ENCODE results near the gene EXOC7.

Gene EXOC7

GRCh38 chr17:76088041-76088867 is 15.3 kb downstream of the EXOC7 start:
- H3K9me3 ChIP-seq = no peaks in the 10 kb centered on the region
- no peak for TF ChIP-seq Cebpa-rat (IDR thresholded peaks at IDR 0.05)
- H3K27ac ChIP-seq = no peak overlapping the region
- no peak overlapping the region for H3K4me2 ChIP-seq
- H3K4me3 ChIP-seq = no peak overlapping the region
- H4K20me1 ChIP-seq = peaks cover 11% of the 10 kb centered on the region
- H3K4me1 ChIP-seq = peaks cover 21% of the 10 kb centered on the region
- H3K36me3 ChIP-seq = peaks cover 98% of the 10 kb centered on the region
- no peaks in the 10 kb centered on the region for H3K27me3 ChIP-seq
- H3K9ac ChIP-seq = no peak overlapping the region

GRCh38 chr17:76087531-76087930 is 16.1 kb downstream of the EXOC7 start:
- H3K9me3 ChIP-seq = no peaks in the 10 kb centered on the region
- no peak overlapping the region for H3K4me3 ChIP-seq
- H3K4me1 ChIP-seq = peaks cover 14% of the 10 kb centered on the region
- H3K36me3 ChIP-seq = peaks cover 98% of the 10 kb centered on the region
- no peak overlapping the region for H3K27ac ChIP-seq
- H3K4me2 ChIP-seq = no peak overlapping the region
- no peak overlapping the region for H3K9ac ChIP-seq
- H3K27me3 ChIP-seq = no peaks in the 10 kb centered on the region
- H4K20me1 ChIP-seq = peaks cover 4% of the 10 kb centered on the region; the same call in 1 of the 2 replicates
- TF ChIP-seq Cebpa-rat (IDR thresholded peaks at IDR 0.05) = no peak

GRCh38 chr17:76086384-76086783 is 17.2 kb downstream of the EXOC7 start:
- Histone ChIP-seq H3K27ac (no peak overlapping the region), H4K20me1 (no peaks in the 10 kb centered on the region)
- TF ChIP-seq Cebpa-rat (IDR thresholded peaks at IDR 0.05) = no peak

GRCh38 chr17:76085731-76086366 is 17.7 kb downstream of the EXOC7 start:
- Histone ChIP-seq H3K36me3 (peaks cover 92% of the 10 kb centered on the region), H3K4me1 (no peaks in the 10 kb centered on the region), H3K27me3 (no peaks in the 10 kb centered on the region), H3K9ac (no peak overlapping the region), H4K20me1 (no peaks in the 10 kb centered on the region), H3K4me2 (no peak overlapping the region), H3K9me3 (no peaks in the 10 kb centered on the region), H3K27ac (no peak overlapping the region), H3K4me3 (no peak overlapping the region)
- TF ChIP-seq Cebpa-rat (IDR thresholded peaks at IDR 0.05) = no peak

More at GRCh38 chr17:76086384-76086783, 17.2 kb downstream of the EXOC7 start:
- no peaks in the 10 kb centered on the region for H3K9me3 ChIP-seq
- peaks cover 97% of the 10 kb centered on the region for H3K36me3 ChIP-seq
- no peak overlapping the region for H3K9ac ChIP-seq
- H3K4me2 ChIP-seq = no peak overlapping the region
- no peaks in the 10 kb centered on the region for H3K27me3 ChIP-seq
- H3K4me3 ChIP-seq = no peak overlapping the region
- peaks cover 2% of the 10 kb centered on the region for H3K4me1 ChIP-seq

- TF ChIP-seq Cebpa-rat (IDR thresholded peaks at IDR 0.05) = no peak
- Histone ChIP-seq H3K27me3 (peaks cover 2% of the 10 kb centered on the region; the same call in 1 of the 2 replicates), H3K9me3 (no peaks in the 10 kb centered on the region), H3K27ac (no peak overlapping the region), H3K4me1 (peaks cover 6% of the 10 kb centered on the region), H3K9ac (no peak overlapping the region), H4K20me1 (no peaks in the 10 kb centered on the region), H3K4me2 (no peak overlapping the region), H3K36me3 (peaks cover 85% of the 10 kb centered on the region), H3K4me3 (no peak overlapping the region)
These were observed 18.4 kb downstream of the EXOC7 start for GRCh38 chr17:76085066-76085730.

GRCh38 chr17:76083536-76084182 is 19.9 kb downstream of the EXOC7 start:
- Histone ChIP-seq H3K4me1 (peaks cover 21% of the 10 kb centered on the region), H3K27ac (no peak overlapping the region), H3K9me3 (no peaks in the 10 kb centered on the region), H3K4me2 (no peak overlapping the region), H4K20me1 (peaks cover 8% of the 10 kb centered on the region; the same call in 1 of the 2 replicates), H3K4me3 (no peak overlapping the region), H3K36me3 (peaks cover 70% of the 10 kb centered on the region), H3K27me3 (peaks cover 18% of the 10 kb centered on the region), H3K9ac (no peak overlapping the region)
- no peak for TF ChIP-seq Cebpa-rat (IDR thresholded peaks at IDR 0.05)

GRCh38 chr17:76082326-76083251 is 21.0 kb downstream of the EXOC7 start:
- Histone ChIP-seq H3K27me3 (peaks cover 28% of the 10 kb centered on the region), H3K4me2 (no peak overlapping the region), H3K27ac (no peak overlapping the region), H3K9ac (no peak overlapping the region), H3K36me3 (peaks cover 59% of the 10 kb centered on the region), H4K20me1 (peaks cover 8% of the 10 kb centered on the region; the same call in 1 of the 2 replicates), H3K9me3 (no peaks in the 10 kb centered on the region), H3K4me1 (peaks cover 32% of the 10 kb centered on the region), H3K4me3 (no peak overlapping the region)
- no peak for TF ChIP-seq Cebpa-rat (IDR thresholded peaks at IDR 0.05)

- H3K36me3 ChIP-seq = peaks cover 49% of the 10 kb centered on the region
- no peak overlapping the region for H3K9ac ChIP-seq
- no peak for TF ChIP-seq Cebpa-rat (IDR thresholded peaks at IDR 0.05)
- H3K4me2 ChIP-seq = no peak overlapping the region
- H4K20me1 ChIP-seq = peaks cover 16% of the 10 kb centered on the region
- H3K27me3 ChIP-seq = peaks cover 39% of the 10 kb centered on the region
- no peak overlapping the region for H3K4me3 ChIP-seq
- H3K4me1 ChIP-seq = peaks cover 43% of the 10 kb centered on the region
- no peaks in the 10 kb centered on the region for H3K9me3 ChIP-seq
- no peak overlapping the region for H3K27ac ChIP-seq
These were observed 22.0 kb downstream of the EXOC7 start for GRCh38 chr17:76081295-76082210.
